UCSD-AML1 (cell line): ENCODE measurements around the gene RTN4.

ENCODE experiments used
- DNase-seq: peaks from one replicate; lab custom pipeline; 2025; ENCODE audit not compliant: unreplicated experiment; lab: John Stamatoyannopoulos, UW

The RTN4 gene

GRCh38 chr2:55038428-55038827 lies 11.8 kb downstream of the RTN4 start:
- DNase-seq, result no peak

- no peak for DNase-seq
Observed at GRCh38 chr2:55035716-55036115, 14.5 kb downstream of the RTN4 start.

- DNase-seq, result no peak
Observed at GRCh38 chr2:55033921-55034320, 16.3 kb downstream of the RTN4 start.

- DNase-seq, result no peak
Observed at GRCh38 chr2:55033076-55033742, 17.0 kb downstream of the RTN4 start.

GRCh38 chr2:55031505-55031904 lies 18.7 kb downstream of the RTN4 start:
- DNase-seq, result no peak

GRCh38 chr2:55030766-55031165 lies 19.5 kb downstream of the RTN4 start:
- no peak for DNase-seq

GRCh38 chr2:55029098-55029497 lies 21.2 kb downstream of the RTN4 start:
- DNase-seq, result no peak

- no peak for DNase-seq
Observed at GRCh38 chr2:55027226-55027625, 23.0 kb downstream of the RTN4 start.

- DNase-seq, result no peak
Observed at GRCh38 chr2:55026202-55026601, 24.0 kb downstream of the RTN4 start.

GRCh38 chr2:55025627-55026026 lies 24.6 kb downstream of the RTN4 start:
- DNase-seq, result no peak

GRCh38 chr2:55025082-55025481 lies 25.2 kb downstream of the RTN4 start:
- DNase-seq, result no peak

GRCh38 chr2:55022476-55022875 lies 27.8 kb downstream of the RTN4 start:
- no peak for DNase-seq

GRCh38 chr2:55019526-55020258 lies 30.6 kb downstream of the RTN4 start:
- no peak for DNase-seq

- DNase-seq, result no peak
Observed at GRCh38 chr2:55018619-55019018, 31.6 kb downstream of the RTN4 start.

- DNase-seq, result no peak
Observed at GRCh38 chr2:55017880-55018279, 32.4 kb downstream of the RTN4 start.

GRCh38 chr2:55017428-55017827 lies 32.8 kb downstream of the RTN4 start:
- DNase-seq, result no peak

- no peak for DNase-seq
Observed at GRCh38 chr2:55014962-55015939, 35.0 kb downstream of the RTN4 start.

GRCh38 chr2:55013936-55014335 lies 36.3 kb downstream of the RTN4 start:
- no peak for DNase-seq

GRCh38 chr2:55012672-55013484 lies 37.4 kb downstream of the RTN4 start:
- DNase-seq, result no peak

- no peak for DNase-seq
Observed at GRCh38 chr2:55011831-55012671, 38.2 kb downstream of the RTN4 start.
